ENCODE data around the gene PPM1E. TPM values are rescaled to one million over a fixed set of nuclear protein-coding genes. Genes with fewer than 3 reads are reported as not detected.
"Not testable (repeated sequence)": the region's sequence is repeated elsewhere in the genome, so short reads cannot be mapped to it uniquely, and the experiment has no call there.

The PPM1E gene
- total RNA-seq, 4 donors from 2014 or later, result 0.08 to 0.11 TPM; not detected in 2

- 92% methylated on average over 2 of the region's 2 CpGs for WGBS
- no peaks in the 10 kb centered on the region for H3K4me1 ChIP-seq
- H3K27me3 ChIP-seq, result no peaks in the 10 kb centered on the region
- no peak overlapping the region for H3K27ac ChIP-seq
- DNase-seq (ENCODE audit: low spot score in 2 of 2), result no peak
- H3K36me3 ChIP-seq, result no peaks in the 10 kb centered on the region
- peaks cover 4% of the 10 kb centered on the region for H3K9me3 ChIP-seq
- no peak overlapping the region for H3K4me3 ChIP-seq
- no peak for TF ChIP-seq POLR2AphosphoS5 (IDR thresholded peaks at IDR 0.05)
- TF ChIP-seq, protein P1, sequence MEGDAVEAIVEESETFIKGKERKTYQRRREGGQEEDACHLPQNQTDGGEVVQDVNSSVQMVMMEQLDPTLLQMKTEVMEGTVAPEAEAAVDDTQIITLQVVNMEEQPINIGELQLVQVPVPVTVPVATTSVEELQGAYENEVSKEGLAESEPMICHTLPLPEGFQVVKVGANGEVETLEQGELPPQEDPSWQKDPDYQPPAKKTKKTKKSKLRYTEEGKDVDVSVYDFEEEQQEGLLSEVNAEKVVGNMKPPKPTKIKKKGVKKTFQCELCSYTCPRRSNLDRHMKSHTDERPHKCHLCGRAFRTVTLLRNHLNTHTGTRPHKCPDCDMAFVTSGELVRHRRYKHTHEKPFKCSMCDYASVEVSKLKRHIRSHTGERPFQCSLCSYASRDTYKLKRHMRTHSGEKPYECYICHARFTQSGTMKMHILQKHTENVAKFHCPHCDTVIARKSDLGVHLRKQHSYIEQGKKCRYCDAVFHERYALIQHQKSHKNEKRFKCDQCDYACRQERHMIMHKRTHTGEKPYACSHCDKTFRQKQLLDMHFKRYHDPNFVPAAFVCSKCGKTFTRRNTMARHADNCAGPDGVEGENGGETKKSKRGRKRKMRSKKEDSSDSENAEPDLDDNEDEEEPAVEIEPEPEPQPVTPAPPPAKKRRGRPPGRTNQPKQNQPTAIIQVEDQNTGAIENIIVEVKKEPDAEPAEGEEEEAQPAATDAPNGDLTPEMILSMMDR (IDR thresholded peaks at IDR 0.05), result no peak
- TF ChIP-seq EP300 (IDR thresholded peaks at IDR 0.05), result no peak
- TF ChIP-seq POLR2A (IDR thresholded peaks at IDR 0.05), result no peak
Measured at GRCh38 chr17:58944166-58944565, 188.5 kb downstream of the PPM1E start.

DNA sequence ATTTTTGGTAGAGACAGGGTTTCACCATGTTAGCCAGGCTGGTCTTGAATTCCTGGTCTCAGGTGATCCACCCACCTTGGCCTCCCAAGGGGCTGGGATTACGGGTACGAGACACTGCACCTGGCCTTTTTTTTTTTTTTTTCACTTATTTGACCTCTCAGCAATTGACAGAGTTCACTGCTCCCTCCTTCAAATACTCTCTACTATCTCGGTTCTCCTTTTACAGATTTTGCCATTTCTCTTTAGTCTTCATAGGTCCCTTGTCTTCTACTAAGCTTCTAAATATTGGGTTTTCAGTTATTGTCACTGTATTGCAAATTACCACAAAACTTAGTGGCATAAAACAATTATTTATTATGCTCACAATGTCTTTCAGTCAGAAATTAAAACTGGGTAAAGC lies 191.8 kb downstream of the PPM1E start:
- 92% methylated on average over 3 of the region's 3 CpGs for WGBS
- H3K4me3 ChIP-seq, result no peak overlapping the region
- no peaks in the 10 kb centered on the region for H3K36me3 ChIP-seq
- no peaks in the 10 kb centered on the region for H3K4me1 ChIP-seq
- TF ChIP-seq POLR2A (IDR thresholded peaks at IDR 0.05) (no peak), EP300 (IDR thresholded peaks at IDR 0.05) (no peak), POLR2AphosphoS5 (IDR thresholded peaks at IDR 0.05) (no peak)
- TF ChIP-seq, protein P1 (IDR thresholded peaks at IDR 0.05), result no peak
- H3K27ac ChIP-seq, result no peak overlapping the region
- peaks cover 15% of the 10 kb centered on the region for H3K9me3 ChIP-seq
- no peaks in the 10 kb centered on the region for H3K27me3 ChIP-seq
- no peak for DNase-seq (ENCODE audit: low spot score in 2 of 2)

GRCh38 chr17:58947824-58948223 lies 192.2 kb downstream of the PPM1E start:
- WGBS, result 93% methylated on average over 3 of the region's 3 CpGs
- Histone ChIP-seq H3K27ac (no peak overlapping the region), H3K9me3 (peaks cover 15% of the 10 kb centered on the region), H3K4me3 (no peak overlapping the region), H3K27me3 (no peaks in the 10 kb centered on the region), H3K4me1 (no peaks in the 10 kb centered on the region), H3K36me3 (no peaks in the 10 kb centered on the region)
- DNase-seq (ENCODE audit: low spot score in 2 of 2), result no peak
- no peak for TF ChIP-seq POLR2A (IDR thresholded peaks at IDR 0.05)
- TF ChIP-seq, protein P1 (IDR thresholded peaks at IDR 0.05), result no peak
- TF ChIP-seq EP300 (IDR thresholded peaks at IDR 0.05), result no peak
- TF ChIP-seq POLR2AphosphoS5 (IDR thresholded peaks at IDR 0.05), result no peak

- H3K4me3 ChIP-seq; DNase-seq (ENCODE audit: low spot score in 2 of 2); H3K4me1 ChIP-seq; H3K36me3 ChIP-seq; H3K27ac ChIP-seq; H3K9me3 ChIP-seq; H3K27me3 ChIP-seq: not testable (repeated sequence)
- 67% methylated on average over 2 of the region's 2 CpGs for WGBS
Measured at GRCh38 chr17:58954358-58954757, 198.7 kb downstream of the PPM1E start.

DNA sequence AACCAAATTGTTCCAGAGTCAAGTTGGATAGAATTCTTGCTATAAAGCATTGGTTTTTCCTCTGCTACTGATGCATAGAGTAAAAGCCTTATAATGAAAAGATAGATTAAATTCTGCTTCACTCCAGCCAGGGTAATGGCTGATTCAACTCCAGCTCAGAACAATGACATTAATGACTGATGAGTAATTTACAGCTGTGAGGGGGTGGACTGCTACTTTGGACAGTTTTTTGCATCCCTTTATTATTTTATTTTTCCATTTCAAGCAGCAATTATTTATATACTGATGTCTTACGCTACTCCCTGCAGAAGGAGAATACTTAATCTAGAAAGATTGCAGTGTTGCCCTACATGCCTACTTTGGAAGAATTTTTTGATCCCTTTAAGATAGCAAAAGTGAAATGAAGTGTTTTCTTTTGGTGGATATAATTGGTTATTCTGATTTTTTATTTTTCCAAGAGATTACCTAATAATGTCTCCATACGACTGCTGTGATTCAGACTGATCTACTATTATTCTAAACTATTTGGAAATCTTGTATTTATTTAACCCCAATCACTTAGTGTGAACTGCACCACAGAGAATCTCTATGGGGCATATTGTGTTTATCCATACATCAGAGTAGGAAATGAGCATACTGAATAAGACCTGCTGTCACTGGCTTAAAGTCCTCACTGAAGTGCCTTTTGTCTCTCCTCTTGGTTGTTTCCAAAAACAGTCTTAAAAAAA lies 201.5 kb downstream of the PPM1E start:
- no peaks in the 10 kb centered on the region for H3K27me3 ChIP-seq
- H3K4me3 ChIP-seq, result no peak overlapping the region
- H3K36me3 ChIP-seq, result no peaks in the 10 kb centered on the region
- no peaks in the 10 kb centered on the region for H3K4me1 ChIP-seq
- no peak for DNase-seq (ENCODE audit: low spot score in 2 of 2)
- TF ChIP-seq, protein P1 (IDR thresholded peaks at IDR 0.05), result no peak
- TF ChIP-seq POLR2AphosphoS5 (IDR thresholded peaks at IDR 0.05) (no peak), EP300 (IDR thresholded peaks at IDR 0.05) (no peak), POLR2A (IDR thresholded peaks at IDR 0.05) (no peak)
- H3K9me3 ChIP-seq, result no peaks in the 10 kb centered on the region
- H3K27ac ChIP-seq, result no peak overlapping the region
- 69% methylated on average over 2 of the region's 2 CpGs for WGBS

- 94% methylated on average over 1 of the region's 1 CpG for WGBS
Measured at GRCh38 chr17:58957725-58958073, 202.0 kb downstream of the PPM1E start.

More at GRCh38 chr17:58957725-58958073, 202.0 kb downstream of the PPM1E start:
- H3K36me3 ChIP-seq; H3K27me3 ChIP-seq; H3K9me3 ChIP-seq; DNase-seq (ENCODE audit: low spot score in 2 of 2); H3K4me3 ChIP-seq; H3K27ac ChIP-seq; H3K4me1 ChIP-seq: not testable (repeated sequence)

Measured in suprapubic skin (tissue), 4 donors.